ENCODE data around the gene ADARB1.

GRCh38 chr21:45151445-45152160 is 77.2 kb downstream of the ADARB1 start:
- TF ChIP-seq POLR2A (IDR thresholded peaks at IDR 0.05): no peak
- no peak for TF ChIP-seq EP300 (IDR thresholded peaks at IDR 0.05)
- no peak for TF ChIP-seq CTCF (IDR thresholded peaks at IDR 0.05)
- TF ChIP-seq POLR2AphosphoS5 (IDR thresholded peaks at IDR 0.05): no peak

Data from stomach (tissue), 4 donors.